IMR-90 (cell line): ENCODE measurements around the gene MEGF11. TPM values are rescaled to one million over a fixed set of nuclear protein-coding genes. Genes with fewer than 3 reads are reported as not detected.

Source experiments
- ATAC-seq: fragments of 200-7000 bp; cut with Tn5 transposase; 2 replicates; pipeline ENCODE4 v1.9.1; 2020; ENCODE audit warnings: low read depth, mild to moderate bottlenecking, moderate library complexity
- BruUV-seq: library from RNA; stranded (reverse); fragments of 400-500 nt; replicated peaks from 2 replicates; lab custom pipeline; 2021; lab: Mats Ljungman, UMichigan
- CTCF ChIA-PET: fragments of 300-600 bp; formaldehyde crosslinking; extraction: SDS; loops from one replicate; lab custom pipeline; 2021; ENCODE audit warnings: antibody characterized with exemption; lab: Yijun Ruan, JAX
- POLR2A ChIA-PET: fragments of 300-600 bp; sonication (Branson Sonifier 250); formaldehyde crosslinking; loops from one replicate; lab custom pipeline; 2022; ENCODE audit warnings: antibody characterized with exemption; ENCODE audit not compliant: unreplicated experiment; lab: Charles Lee
- DNase-seq: peaks from one replicate; pipeline ENCODE4 v3.0.0; 2013
- H2AFZ ChIP-seq: replicated peaks from 2 replicates; pipeline ENCODE3; 2013; ENCODE audit warnings: low read length, mild to moderate bottlenecking; ENCODE audit not compliant: poor library complexity
- H2AK5ac ChIP-seq: 2 replicates; pipeline ENCODE4 v1.6.1; 2013; ENCODE audit warnings: low read depth, low read length, inconsistent platforms
- H2AK9ac ChIP-seq: replicated peaks from 2 replicates; pipeline ENCODE3; 2013; ENCODE audit warnings: mild to moderate bottlenecking, low read depth, low read length, moderate library complexity; ENCODE audit not compliant: poor library complexity
- H2BK120ac ChIP-seq: 2 replicates; pipeline ENCODE4 v1.6.1; 2013; ENCODE audit warnings: low read depth, low read length, inconsistent platforms
- H2BK15ac ChIP-seq: 3 replicates; pipeline ENCODE4 v1.6.1; 2013; ENCODE audit warnings: low read depth, low read length, inconsistent platforms
- H2BK20ac ChIP-seq: 2 replicates; pipeline ENCODE4 v1.6.1; 2013; ENCODE audit warnings: low read depth, mild to moderate bottlenecking, inconsistent platforms, low read length, moderate library complexity
- H2BK5ac ChIP-seq: 2 replicates; pipeline ENCODE4 v1.6.1; 2013; ENCODE audit warnings: mild to moderate bottlenecking, low read depth, low read length, inconsistent platforms; ENCODE audit not compliant: poor library complexity, severe bottlenecking
- H3K14ac ChIP-seq: replicated peaks from 2 replicates; pipeline ENCODE4 v1.6.1; 2013; ENCODE audit warnings: low read depth, low read length, inconsistent platforms
- H3K18ac ChIP-seq: 2 replicates; pipeline ENCODE4 v1.6.1; 2013; ENCODE audit warnings: low read depth, low read length, control low read depth
- H3K23ac ChIP-seq: 2 replicates; pipeline ENCODE4 v1.6.1; 2013; ENCODE audit warnings: low read depth, low read length, inconsistent platforms
- H3K27ac ChIP-seq: 2 replicates; pipeline ENCODE4 v1.5.1; 2013; ENCODE audit warnings: mild to moderate bottlenecking, control low read depth, low read length; ENCODE audit not compliant: insufficient read depth
- H3K27me3 ChIP-seq: 2 replicates; pipeline ENCODE4 v1.6.1; 2013; ENCODE audit warnings: low read length; ENCODE audit not compliant: control insufficient read depth, insufficient read depth
- H3K36me3 ChIP-seq: 2 replicates; pipeline ENCODE4 v1.6.1; 2013; ENCODE audit warnings: low read length, mixed read lengths; ENCODE audit not compliant: control insufficient read depth, insufficient read depth
- H3K4ac ChIP-seq: 2 replicates; pipeline ENCODE4 v1.6.1; 2013; ENCODE audit warnings: low read depth, low read length, inconsistent platforms
- H3K4me1 ChIP-seq: 2 replicates; pipeline ENCODE4 v1.6.1; 2013; ENCODE audit warnings: low read length, mixed read lengths; ENCODE audit not compliant: control insufficient read depth, insufficient read depth
- H3K4me2 ChIP-seq: 2 replicates; pipeline ENCODE4 v1.6.1; 2013; ENCODE audit warnings: low read depth, mild to moderate bottlenecking, control low read depth, low read length, moderate library complexity
- H3K4me3 ChIP-seq: 2 replicates; pipeline ENCODE4 v1.5.1; 2013; ENCODE audit warnings: low read depth, mild to moderate bottlenecking, control low read depth, low read length, moderate library complexity; ENCODE audit not compliant: insufficient read depth
- H3K56ac ChIP-seq: 2 replicates; pipeline ENCODE4 v1.6.1; 2013; ENCODE audit warnings: low read length, inconsistent platforms; ENCODE audit not compliant: insufficient read depth; ENCODE audit errors: extremely low read depth
- H3K79me1 ChIP-seq, 2 experiments: 2 replicates each; pipeline ENCODE4 v1.6.1; 2013; ENCODE audit warnings: low read length in 2 of 2, inconsistent platforms in 1 of 2, low read depth in 1 of 2
- H3K9ac ChIP-seq: 2 replicates; pipeline ENCODE4 v1.6.1; 2013; ENCODE audit warnings: low read depth, low read length, control low read depth
- H3K9me1 ChIP-seq: 2 replicates; pipeline ENCODE4 v1.6.1; 2013; ENCODE audit warnings: low read length, inconsistent platforms; ENCODE audit not compliant: insufficient read depth
- H3K9me3 ChIP-seq: 2 replicates; pipeline ENCODE4 v1.6.1; 2013; ENCODE audit warnings: low read length; ENCODE audit not compliant: control insufficient read depth, insufficient read depth
- H4K20me1 ChIP-seq: 2 replicates; pipeline ENCODE4 v1.6.1; 2013; ENCODE audit warnings: low read length, inconsistent platforms; ENCODE audit not compliant: insufficient read depth
- H4K5ac ChIP-seq: 2 replicates; pipeline ENCODE4 v1.6.1; 2013; ENCODE audit warnings: mild to moderate bottlenecking, low read depth, low read length, control low read depth
- H4K8ac ChIP-seq, 2 experiments: 2 replicates each; pipeline ENCODE4 v1.6.1; 2013; ENCODE audit warnings: low read depth in 2 of 2, low read length in 2 of 2, control low read depth in 1 of 2, inconsistent platforms in 1 of 2
- H4K91ac ChIP-seq: 2 replicates; pipeline ENCODE4 v1.6.1; 2013; ENCODE audit warnings: low read depth, low read length, inconsistent platforms; ENCODE audit not compliant: insufficient read depth
- BHLHE40 ChIP-seq: fragments of 150-350 bp; IDR thresholded peaks from 2 replicates; pipeline ENCODE4 v1.6.1; 2016; ENCODE audit warnings: mild to moderate bottlenecking, low read depth, low read length
- CEBPB ChIP-seq: IDR thresholded peaks from 2 replicates; pipeline ENCODE4 v1.6.1; 2012; ENCODE audit warnings: low read depth, low read length, improper control_type of control experiment
- CHD1 ChIP-seq: IDR thresholded peaks from 2 replicates; pipeline ENCODE4 v1.6.1; 2012; ENCODE audit warnings: low read depth, low read length, improper control_type of control experiment
- FOS ChIP-seq: fragments of 150-350 bp; IDR thresholded peaks from 2 replicates; pipeline ENCODE4 v1.6.1; 2016; ENCODE audit warnings: low read depth, low read length
- MAFK ChIP-seq: IDR thresholded peaks from 2 replicates; pipeline ENCODE4 v1.6.1; 2012; ENCODE audit warnings: low read depth, low read length, improper control_type of control experiment
- MAZ ChIP-seq: IDR thresholded peaks from 2 replicates; pipeline ENCODE4 v1.6.1; 2012; ENCODE audit warnings: low read depth, mild to moderate bottlenecking, low read length, improper control_type of control experiment, moderate library complexity, borderline replicate concordance
- MXI1 ChIP-seq: IDR thresholded peaks from 2 replicates; pipeline ENCODE4 v1.6.1; 2012; ENCODE audit warnings: low read depth, mild to moderate bottlenecking, low read length, moderate library complexity, borderline replicate concordance
- NFE2L2 ChIP-seq: fragments of 150-350 bp; IDR thresholded peaks from 2 replicates; pipeline ENCODE4 v1.6.1; 2016; ENCODE audit warnings: low read depth, mild to moderate bottlenecking, low read length
- POLR2A ChIP-seq: IDR thresholded peaks from 2 replicates; pipeline ENCODE4 v1.6.1; 2012; ENCODE audit warnings: mild to moderate bottlenecking, low read depth, low read length
- RAD21 ChIP-seq: IDR thresholded peaks from 2 replicates; pipeline ENCODE4 v1.6.1; 2012; ENCODE audit warnings: low read length, improper control_type of control experiment
- RCOR1 ChIP-seq: IDR thresholded peaks from 2 replicates; pipeline ENCODE4 v1.6.1; 2012; ENCODE audit warnings: mild to moderate bottlenecking, low read length, improper control_type of control experiment; ENCODE audit not compliant: insufficient replicate concordance
- RFX5 ChIP-seq: IDR thresholded peaks from 2 replicates; pipeline ENCODE4 v1.8.0; 2012; ENCODE audit warnings: low read depth, mild to moderate bottlenecking, low read length, moderate library complexity
- SMC3 ChIP-seq: fragments of 150-350 bp; IDR thresholded peaks from 2 replicates; pipeline ENCODE4 v1.6.1; 2016; ENCODE audit warnings: low read depth, mild to moderate bottlenecking, antibody characterized with exemption, low read length, moderate library complexity
- WGBS, 2 experiments: methylation state at CpG; one replicate each; pipeline versions ENCODE4 v1.1.5 to v1.1.7; 2013; ENCODE audit warnings: missing lambda C conversion rate in 2 of 2; ENCODE audit not compliant: insufficient read length in 1 of 2; ENCODE audit errors: extremely low coverage in 2 of 2; 5-methylcytosine and 5-hydroxymethylcytosine counted together
- dilution Hi-C: fragments of 300-500 bp; cut with HindIII; formaldehyde crosslinking; loops from one replicate; pipeline ENCODE4 v1.14.3; 2018; ENCODE audit warnings: low sequenced_read_pairs; ENCODE audit not compliant: unreplicated experiment
- in situ Hi-C: fragments of 300-500 bp; cut with MboI; formaldehyde crosslinking; loops from 3 replicates; pipeline ENCODE4 v1.14.3; 2019; ENCODE audit warnings: low sequenced_read_pairs, inconsistent platforms, mixed read lengths
- intact Hi-C: fragments of 100-400 bp; cut with micrococcal nuclease; formaldehyde crosslinking; loops from 2 replicates; pipeline ENCODE4 v1.10.0; 2022
- polyA plus RNA-seq, 3 experiments: library from polyadenylated mRNA; depleted of rRNA; stranded (reverse); fragments of >200 nt; gene quantifications; 2 replicates each; pipeline ENCODE4 v1.2.3, GENCODE V29; 2012; ENCODE audit warnings: low replicate concordance in 1 of 3
- total RNA-seq: library from RNA; depleted of rRNA; stranded (reverse); fragments of >200 nt; gene quantifications from 2 replicates; pipeline ENCODE4 v1.2.3, GENCODE V29; 2012
- TF ChIP-seq, protein P1 (sequence below): fragments of 150-350 bp; IDR thresholded peaks from 2 replicates; pipeline ENCODE4 v1.6.1; 2016; ENCODE audit warnings: low read depth, mild to moderate bottlenecking, low read length, moderate library complexity, borderline replicate concordance
- TF ChIP-seq, protein P2 (sequence below): fragments of 150-350 bp; IDR thresholded peaks from 2 replicates; pipeline ENCODE4 v1.6.1; 2017; ENCODE audit warnings: mild to moderate bottlenecking, antibody characterized with exemption, low read length, low read depth
- TF ChIP-seq, protein P3 (sequence below): conservative IDR thresholded peaks from 2 replicates; pipeline ENCODE4 v1.5.1; 2012; ENCODE audit warnings: mild to moderate bottlenecking, low read depth, low read length, improper control_type of control experiment

The MEGF11 gene
- total and polyA plus RNA-seq, 2 of the 4 experiments (the other 2 are of a cell fraction) = not detected

DNA sequence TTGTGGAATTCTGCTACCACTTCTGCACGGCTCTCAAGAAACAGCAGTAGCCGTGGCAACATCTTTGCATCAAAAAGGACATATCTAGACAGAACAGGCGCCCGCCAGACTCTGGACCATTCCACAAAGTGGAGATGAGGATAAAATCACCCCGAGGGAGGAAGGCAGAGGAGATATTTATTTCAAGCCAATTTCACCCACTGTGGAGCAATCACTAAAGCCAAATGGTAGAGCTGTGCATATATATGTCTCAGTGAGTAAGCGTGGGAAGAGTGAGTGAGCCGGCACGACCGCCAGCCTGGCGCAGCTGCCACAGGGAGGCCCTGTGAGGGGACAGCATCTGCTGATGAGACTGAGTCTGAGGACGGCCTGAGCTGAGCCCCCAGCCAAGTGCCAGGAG, 111.3 kb downstream of the MEGF11 start:
- H3K27me3 ChIP-seq = peaks cover 60% of the 10 kb centered on the region

More for the DNA sequence above, 111.3 kb downstream of the MEGF11 start:
- Histone ChIP-seq H2AK5ac (no peak overlapping the region), H3K79me1 (no peaks in the 10 kb centered on the region), H3K4me1 (no peaks in the 10 kb centered on the region), H4K91ac (no peak overlapping the region), H3K4me3 (no peak overlapping the region), H3K9ac (no peak overlapping the region), H3K14ac (no peak overlapping the region), H3K9me3 (no peaks in the 10 kb centered on the region), H3K36me3 (no peaks in the 10 kb centered on the region), H2BK15ac (no peak overlapping the region), H3K56ac (no peak overlapping the region), H3K9me1 (peaks cover 2% of the 10 kb centered on the region; the same call in 1 of the 2 replicates), H2BK5ac (no peak overlapping the region), H4K8ac (no peak overlapping the region), H2BK120ac (no peak overlapping the region), H3K4ac (no peak overlapping the region), H3K27ac (no peak overlapping the region), H2AFZ (no peak overlapping the region), H2BK20ac (no peak overlapping the region), H3K4me2 (no peak overlapping the region), H3K18ac (no peak overlapping the region), H4K20me1 (no peaks in the 10 kb centered on the region), H2AK9ac (no peak overlapping the region), H3K23ac (no peak overlapping the region), H4K5ac (no peak overlapping the region)
- intact Hi-C loops (no loop called here), in situ Hi-C loops (no loop called here), dilution Hi-C loops (no loop called here)
- 17% methylated on average over 6 of the region's 11 CpGs; no CpG with 5 or more reads in 1 of the 2 experiments for WGBS, 2 experiments
- ATAC-seq (no peak), DNase-seq (no peak)
- ChIA-PET CTCF (no interaction called here), POLR2A (no interaction called here)
- no peak for TF ChIP-seq RAD21
- no peak for TF ChIP-seq SMC3
- no peak for TF ChIP-seq MAFK
- TF ChIP-seq CEBPB = no peak
- TF ChIP-seq, protein P1, sequence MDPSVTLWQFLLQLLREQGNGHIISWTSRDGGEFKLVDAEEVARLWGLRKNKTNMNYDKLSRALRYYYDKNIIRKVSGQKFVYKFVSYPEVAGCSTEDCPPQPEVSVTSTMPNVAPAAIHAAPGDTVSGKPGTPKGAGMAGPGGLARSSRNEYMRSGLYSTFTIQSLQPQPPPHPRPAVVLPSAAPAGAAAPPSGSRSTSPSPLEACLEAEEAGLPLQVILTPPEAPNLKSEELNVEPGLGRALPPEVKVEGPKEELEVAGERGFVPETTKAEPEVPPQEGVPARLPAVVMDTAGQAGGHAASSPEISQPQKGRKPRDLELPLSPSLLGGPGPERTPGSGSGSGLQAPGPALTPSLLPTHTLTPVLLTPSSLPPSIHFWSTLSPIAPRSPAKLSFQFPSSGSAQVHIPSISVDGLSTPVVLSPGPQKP = no peak
- TF ChIP-seq, protein P2, sequence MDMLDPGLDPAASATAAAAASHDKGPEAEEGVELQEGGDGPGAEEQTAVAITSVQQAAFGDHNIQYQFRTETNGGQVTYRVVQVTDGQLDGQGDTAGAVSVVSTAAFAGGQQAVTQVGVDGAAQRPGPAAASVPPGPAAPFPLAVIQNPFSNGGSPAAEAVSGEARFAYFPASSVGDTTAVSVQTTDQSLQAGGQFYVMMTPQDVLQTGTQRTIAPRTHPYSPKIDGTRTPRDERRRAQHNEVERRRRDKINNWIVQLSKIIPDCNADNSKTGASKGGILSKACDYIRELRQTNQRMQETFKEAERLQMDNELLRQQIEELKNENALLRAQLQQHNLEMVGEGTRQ = no peak
- TF ChIP-seq CHD1 = no peak
- no peak for TF ChIP-seq MXI1
- no peak for TF ChIP-seq RFX5
- TF ChIP-seq MAZ = no peak
- no peak for TF ChIP-seq POLR2A
- no peak for TF ChIP-seq NFE2L2
- TF ChIP-seq RCOR1 = no peak
- TF ChIP-seq, protein P3, sequence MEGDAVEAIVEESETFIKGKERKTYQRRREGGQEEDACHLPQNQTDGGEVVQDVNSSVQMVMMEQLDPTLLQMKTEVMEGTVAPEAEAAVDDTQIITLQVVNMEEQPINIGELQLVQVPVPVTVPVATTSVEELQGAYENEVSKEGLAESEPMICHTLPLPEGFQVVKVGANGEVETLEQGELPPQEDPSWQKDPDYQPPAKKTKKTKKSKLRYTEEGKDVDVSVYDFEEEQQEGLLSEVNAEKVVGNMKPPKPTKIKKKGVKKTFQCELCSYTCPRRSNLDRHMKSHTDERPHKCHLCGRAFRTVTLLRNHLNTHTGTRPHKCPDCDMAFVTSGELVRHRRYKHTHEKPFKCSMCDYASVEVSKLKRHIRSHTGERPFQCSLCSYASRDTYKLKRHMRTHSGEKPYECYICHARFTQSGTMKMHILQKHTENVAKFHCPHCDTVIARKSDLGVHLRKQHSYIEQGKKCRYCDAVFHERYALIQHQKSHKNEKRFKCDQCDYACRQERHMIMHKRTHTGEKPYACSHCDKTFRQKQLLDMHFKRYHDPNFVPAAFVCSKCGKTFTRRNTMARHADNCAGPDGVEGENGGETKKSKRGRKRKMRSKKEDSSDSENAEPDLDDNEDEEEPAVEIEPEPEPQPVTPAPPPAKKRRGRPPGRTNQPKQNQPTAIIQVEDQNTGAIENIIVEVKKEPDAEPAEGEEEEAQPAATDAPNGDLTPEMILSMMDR = no peak
- TF ChIP-seq FOS = no peak
- no peak for TF ChIP-seq BHLHE40
- BruUV-seq = no TSS peak
